ENCODE data around the gene MAP3K20.

GRCh38 chr2:173161507-173161906 lies 85.9 kb downstream of the MAP3K20 start:
- TF ChIP-seq CTCF (IDR thresholded peaks at IDR 0.05), result no peak
- TF ChIP-seq POLR2A (IDR thresholded peaks at IDR 0.05), result no peak

Measured in Peyer's patch (tissue), 4 donors.